NCI-H146 treated with DMSO at 0.1 percent for 48 hours (cell line): ENCODE data around the gene H6PD.

ENCODE experiments used
- DNase-seq: peaks from one replicate; lab custom pipeline; 2025; ENCODE audit not compliant: unreplicated experiment; lab: John Stamatoyannopoulos, UW

Gene H6PD

GRCh38 chr1:9314711-9315379 is 80.3 kb downstream of the H6PD start:
- DNase-seq: no peak

DNA sequence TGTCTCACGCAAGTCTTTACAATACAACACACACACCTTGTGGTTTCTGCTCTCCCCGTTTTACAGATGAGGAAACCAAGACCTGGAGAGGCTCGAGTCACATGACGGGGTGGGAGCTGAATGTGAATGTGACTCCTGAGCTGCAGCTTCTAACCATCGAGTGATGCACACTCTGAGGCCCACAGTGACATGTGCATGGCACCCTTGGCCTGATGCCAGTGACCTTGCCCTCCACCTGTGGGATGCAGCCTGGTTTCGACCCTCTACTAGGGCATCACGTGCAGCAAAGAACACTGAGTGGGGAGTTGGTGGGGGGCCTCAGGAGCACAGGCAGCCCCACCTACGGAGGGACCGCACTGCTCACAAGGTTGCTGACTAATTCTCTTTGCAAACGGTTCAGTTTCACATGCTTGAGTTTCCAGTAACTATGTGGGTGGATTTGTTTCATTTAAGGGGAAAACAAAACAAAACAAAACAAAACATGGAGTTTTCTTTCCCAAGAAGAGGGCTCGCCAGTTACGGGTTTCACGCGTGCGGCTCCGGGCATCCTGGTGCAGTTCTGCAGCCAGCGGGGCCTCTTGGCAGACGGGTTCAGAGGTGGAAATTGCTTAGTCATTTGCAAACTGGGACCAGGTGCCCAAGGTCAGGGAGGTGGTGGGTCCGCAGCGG is 81.0 kb downstream of the H6PD start:
- no peak for DNase-seq

DNA sequence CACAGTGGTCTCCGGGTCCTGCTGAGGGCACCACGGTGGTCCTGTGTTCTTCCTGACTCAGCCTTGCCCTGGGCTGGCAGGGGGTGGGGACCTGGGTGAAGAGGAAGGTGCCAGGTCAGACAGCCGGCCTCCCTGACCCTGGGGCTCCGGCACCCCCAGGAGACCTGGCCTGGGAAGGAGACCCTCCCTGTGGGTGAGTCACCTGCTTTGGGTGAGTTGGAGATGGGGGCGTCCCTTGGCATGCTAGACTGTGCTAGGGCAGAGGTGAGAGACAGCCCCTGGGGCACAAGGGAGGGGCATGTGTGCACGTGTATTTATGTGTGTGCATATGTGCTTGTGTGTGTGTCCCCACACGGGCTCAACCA is 81.5 kb downstream of the H6PD start:
- no peak for DNase-seq

GRCh38 chr1:9316512-9316911 is 81.9 kb downstream of the H6PD start:
- no peak for DNase-seq

- DNase-seq: no peak
Observed at GRCh38 chr1:9317072-9317471, 82.5 kb downstream of the H6PD start.

DNA sequence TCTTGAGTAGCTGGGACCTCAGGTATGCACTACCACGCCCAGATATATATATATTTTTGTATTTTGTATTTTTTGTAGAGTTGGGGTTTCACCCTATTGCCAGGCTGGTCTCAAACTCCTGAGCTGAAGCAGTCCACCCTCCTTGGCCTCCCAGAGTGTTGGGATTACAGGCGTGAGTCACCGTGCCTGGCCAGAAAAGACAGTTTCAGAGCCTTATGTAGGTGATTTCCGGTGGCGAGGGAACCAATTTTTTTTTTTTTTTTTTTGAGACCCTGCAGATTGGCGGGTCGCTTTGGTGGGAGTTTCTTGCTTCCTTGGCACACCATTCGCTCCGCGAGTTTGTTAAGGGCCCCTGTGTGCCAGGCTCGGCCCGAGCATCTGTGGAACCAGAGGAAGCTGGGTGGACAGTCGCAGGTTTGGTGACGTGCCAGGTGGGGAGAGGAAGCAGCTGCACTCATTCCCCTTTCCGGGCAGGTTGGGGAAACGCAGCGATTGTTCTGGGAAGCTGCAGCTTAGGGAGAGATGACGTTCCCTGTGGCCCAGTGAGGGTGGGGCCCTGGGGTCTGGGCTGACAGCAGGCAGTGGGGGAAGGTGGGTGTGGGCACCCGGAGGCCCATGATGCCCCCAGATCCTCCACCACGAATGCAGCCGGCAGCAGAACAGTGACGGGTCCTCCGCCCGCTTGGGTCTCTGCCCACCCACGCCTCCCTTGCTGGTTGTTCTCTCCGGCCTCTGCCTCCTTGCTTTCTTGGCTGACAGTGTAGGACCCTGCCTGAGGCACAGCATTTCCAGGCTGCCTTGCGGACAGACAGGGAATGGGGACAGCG is 83.2 kb downstream of the H6PD start:
- no peak for DNase-seq

GRCh38 chr1:9319208-9319788 is 84.7 kb downstream of the H6PD start:
- DNase-seq: no peak

- DNase-seq: no peak
Observed at GRCh38 chr1:9319789-9320519, 85.4 kb downstream of the H6PD start.
